Measurements from ENCODE around the gene JMJD4.

Gene JMJD4

DNA sequence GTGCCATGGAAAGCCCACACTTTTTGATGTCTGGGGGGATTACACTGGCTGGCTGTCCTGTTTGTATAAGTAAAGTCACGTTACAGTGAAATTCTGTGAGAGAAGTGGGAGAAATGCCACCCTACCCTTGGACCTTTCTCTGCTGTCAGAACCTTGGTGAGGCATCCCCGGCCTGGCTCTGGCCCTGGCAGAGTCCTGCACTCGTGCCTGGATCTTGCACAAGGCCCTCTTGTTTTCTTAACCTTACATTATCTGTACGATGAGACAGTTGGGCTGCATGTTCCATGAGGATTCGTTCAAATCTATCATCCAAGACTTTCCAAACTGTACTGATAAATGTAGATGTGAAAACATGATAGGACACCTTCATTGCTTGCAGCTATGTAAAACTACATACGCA lies 11.6 kb upstream of the JMJD4 start:
- TF ChIP-seq, protein P1, sequence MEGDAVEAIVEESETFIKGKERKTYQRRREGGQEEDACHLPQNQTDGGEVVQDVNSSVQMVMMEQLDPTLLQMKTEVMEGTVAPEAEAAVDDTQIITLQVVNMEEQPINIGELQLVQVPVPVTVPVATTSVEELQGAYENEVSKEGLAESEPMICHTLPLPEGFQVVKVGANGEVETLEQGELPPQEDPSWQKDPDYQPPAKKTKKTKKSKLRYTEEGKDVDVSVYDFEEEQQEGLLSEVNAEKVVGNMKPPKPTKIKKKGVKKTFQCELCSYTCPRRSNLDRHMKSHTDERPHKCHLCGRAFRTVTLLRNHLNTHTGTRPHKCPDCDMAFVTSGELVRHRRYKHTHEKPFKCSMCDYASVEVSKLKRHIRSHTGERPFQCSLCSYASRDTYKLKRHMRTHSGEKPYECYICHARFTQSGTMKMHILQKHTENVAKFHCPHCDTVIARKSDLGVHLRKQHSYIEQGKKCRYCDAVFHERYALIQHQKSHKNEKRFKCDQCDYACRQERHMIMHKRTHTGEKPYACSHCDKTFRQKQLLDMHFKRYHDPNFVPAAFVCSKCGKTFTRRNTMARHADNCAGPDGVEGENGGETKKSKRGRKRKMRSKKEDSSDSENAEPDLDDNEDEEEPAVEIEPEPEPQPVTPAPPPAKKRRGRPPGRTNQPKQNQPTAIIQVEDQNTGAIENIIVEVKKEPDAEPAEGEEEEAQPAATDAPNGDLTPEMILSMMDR (IDR thresholded peaks at IDR 0.05) = no peak

DNA sequence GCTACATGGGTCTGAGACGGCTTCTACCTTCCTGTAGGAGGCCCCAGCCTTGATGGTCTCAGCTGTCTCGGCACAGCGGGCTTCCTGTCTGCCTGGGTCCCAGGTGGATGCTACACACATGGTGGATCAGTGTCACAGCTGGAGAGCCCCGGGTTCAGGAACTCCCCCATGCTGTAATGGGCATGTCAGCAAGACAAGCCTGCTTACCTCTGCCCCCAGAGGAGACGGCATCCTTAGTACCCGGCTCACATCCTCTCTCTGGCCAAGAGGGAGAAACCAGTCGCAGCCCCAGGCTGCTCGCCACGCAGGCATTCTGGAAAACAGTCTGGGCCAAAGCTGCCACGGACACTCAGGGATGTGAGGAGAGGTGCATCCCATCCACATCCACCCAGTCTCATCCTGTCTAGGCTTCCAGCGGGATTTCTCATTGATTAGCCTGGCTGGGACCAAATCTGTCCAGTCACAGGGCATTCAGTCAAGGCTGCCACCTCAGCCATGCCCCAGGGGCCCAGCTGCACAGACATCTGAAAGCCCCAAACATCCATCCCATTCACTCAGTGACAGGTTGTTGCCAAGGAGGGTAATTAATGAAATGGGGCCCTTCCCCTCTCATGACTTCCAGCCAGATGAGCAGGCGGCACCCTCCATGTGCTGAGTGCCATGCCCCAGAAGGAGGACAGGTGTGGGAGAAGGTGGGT lies 10.6 kb upstream of the JMJD4 start:
- TF ChIP-seq, protein P1 (IDR thresholded peaks at IDR 0.05) = no peak

DNA sequence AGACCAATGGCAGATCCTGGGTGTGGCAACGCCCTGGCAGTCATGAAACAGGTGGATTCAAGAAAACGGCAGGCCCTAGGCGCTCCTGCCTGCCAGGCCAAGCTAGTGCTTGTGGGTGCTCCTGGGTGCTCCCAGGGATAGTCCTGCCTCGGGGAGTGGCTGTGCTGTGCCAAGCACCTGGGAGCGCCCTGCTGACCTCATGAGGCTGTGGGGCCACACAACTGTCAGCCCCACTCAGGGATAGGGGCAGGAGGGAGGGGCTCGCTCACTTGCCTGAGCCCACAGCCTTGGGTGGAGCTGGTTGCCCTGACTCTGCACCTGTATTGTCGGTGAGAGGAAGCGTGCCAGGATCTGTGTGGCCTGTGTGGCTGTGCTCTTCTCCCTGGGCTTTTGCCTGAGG lies 9.6 kb upstream of the JMJD4 start:
- TF ChIP-seq, protein P1 (IDR thresholded peaks at IDR 0.05) = no peak

DNA sequence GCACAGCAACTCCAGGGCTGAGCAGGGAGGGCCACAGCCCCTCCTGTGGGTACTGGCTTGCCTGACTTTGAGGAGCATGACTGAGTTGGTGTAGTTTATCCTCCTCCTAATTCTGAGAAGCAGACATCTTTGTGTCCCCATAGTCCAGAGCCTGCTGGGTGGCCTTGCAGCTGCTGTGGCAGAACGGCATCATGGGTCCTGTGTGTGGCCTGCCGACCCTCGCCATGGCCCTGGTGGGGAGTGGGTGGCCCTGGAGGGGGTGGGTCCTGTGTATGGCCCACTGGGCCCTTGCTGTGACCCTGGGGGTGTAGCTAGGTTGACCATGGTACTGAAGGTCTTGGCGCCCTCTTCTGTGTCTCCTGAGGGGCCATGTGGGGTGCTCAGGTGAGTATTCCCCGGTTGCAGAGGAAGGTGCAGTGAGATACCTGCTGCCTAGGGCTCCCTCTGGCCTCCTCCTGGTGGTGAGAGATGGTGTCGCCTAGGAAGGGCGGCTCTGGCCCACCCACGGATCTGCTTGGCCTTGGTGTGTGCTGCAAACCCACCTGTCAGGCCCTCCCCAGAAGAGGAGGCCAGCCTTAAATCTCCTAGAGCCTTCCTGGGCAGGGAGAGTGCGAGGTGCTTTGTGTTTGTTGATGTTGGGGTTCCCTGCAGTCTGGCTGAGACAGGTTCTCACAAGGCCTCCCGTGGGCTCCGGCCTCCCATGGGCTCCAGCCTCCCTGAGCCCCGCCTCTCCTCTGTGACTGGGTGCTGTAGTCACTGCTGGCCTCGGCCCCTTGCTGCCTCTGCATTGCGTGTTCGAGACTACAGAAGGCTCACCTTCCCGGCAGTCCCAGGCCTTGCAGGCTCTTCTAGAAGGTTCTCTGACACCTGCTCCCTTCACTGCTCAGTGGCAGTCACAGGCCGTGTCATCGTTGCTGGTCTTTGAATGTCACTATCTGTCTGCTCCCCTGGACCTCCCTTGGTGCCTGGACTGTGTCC lies 7.9 kb upstream of the JMJD4 start:
- TF ChIP-seq, protein P1 (IDR thresholded peaks at IDR 0.05) = no peak

DNA sequence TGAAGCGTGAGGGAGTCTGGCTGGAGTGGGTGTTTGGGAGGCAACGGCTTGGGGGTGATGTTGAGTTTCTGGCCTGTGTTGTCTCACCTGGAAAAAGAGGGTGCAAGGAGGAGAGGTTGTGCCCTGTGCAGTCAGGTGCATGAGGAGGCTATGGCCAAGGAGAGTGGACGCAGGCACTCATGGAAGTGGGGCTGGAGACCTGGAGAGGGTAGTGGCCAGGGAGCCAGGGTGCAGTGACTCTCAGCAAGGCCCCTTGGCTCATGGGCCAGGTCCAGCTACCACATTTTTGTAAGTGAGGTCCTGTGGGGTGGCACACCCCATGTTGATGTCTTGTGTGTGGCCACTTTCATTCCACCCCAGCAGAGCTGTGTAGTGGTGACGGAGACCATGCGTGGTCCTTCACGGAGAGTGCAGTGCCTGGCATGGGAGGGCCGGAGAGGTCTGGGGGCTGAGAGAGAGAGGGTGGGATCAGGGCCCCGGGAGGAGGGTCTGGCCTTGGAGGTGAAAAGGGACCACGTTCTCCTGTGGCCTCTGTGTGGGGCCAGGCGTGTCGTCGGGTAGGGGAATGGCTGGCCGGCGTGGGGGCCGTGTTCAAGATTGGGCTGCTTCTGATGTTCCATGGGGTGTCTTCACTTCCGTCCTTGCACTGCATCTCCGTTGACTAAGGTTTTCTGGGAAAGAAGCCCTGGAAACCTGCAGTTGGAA lies 6.2 kb upstream of the JMJD4 start:
- TF ChIP-seq, protein P1 (IDR thresholded peaks at IDR 0.05) = no peak

DNA sequence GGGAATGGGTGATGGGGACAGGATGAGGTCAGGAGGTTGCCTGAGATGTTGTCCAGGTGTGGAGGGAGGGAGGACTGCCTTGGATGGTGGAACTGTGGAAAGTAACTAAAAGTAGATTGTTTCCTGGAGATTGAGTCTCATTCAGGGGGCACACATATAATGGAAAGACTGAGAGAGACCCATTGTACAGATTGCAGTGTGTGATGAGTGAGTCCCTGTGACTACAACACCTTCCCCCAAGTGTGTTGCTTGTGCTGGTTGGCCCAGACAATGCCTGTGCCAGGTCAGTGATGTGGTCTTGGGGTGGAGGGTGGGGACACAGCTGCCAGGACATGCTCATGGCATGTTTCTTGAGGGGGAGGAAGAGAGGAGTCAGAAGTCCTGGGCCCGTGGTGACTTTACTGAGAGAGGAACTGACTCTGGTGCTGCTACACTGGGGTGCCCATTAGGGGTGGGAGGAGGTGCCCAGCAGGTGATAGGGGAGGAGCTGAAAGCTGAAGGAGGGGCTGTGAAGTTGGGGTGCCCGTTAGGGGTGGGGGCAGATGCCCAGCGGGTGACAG lies 5.4 kb upstream of the JMJD4 start:
- TF ChIP-seq, protein P1 (IDR thresholded peaks at IDR 0.05) = no peak

DNA sequence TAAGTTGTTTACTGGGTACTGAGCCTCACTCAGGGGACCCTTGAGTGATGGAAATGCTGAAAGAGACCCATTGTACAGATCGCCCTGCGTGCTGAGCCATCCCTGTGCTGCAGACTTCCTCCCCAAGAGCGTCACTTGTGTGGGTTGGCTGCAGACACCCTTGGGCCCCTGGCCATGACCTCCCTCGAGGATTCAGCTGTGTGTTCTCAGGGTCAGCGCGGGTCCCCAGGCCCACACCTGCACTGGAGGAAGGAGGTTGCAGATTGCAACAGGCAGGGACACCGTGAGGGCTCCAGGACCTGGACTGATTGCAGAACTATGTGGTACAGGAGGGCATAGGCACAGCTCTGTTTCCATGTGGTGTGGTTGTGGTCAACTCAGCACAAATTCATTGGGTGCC lies 4.5 kb upstream of the JMJD4 start:
- TF ChIP-seq, protein P1 (IDR thresholded peaks at IDR 0.05) = no peak
